GM19452 (cell line): ENCODE results near the gene SLK.

ENCODE experiments used
- ATAC-seq: cut with Tn5 transposase; IDR thresholded peaks from one replicate; pipeline ENCODE4 v1.9.1; 2021; ENCODE audit not compliant: unreplicated experiment

The SLK gene

DNA sequence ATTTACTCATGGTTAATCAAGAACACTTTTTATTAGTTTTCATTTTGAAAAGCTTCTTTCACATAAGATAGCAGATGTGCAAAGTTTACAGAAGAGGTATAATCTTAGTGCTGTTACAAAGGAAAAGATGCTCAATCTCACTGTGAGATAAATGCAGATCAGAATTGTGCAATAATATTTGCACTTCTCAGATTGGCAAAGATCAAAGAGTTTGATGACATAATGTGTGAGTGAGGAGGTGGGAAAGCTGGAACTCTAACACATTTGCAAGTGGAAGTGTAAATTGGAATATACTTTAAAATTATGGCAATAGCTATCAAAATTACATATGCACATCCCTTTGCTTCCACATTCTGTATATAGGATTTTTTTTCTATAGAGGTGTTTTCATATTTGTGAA is 27.4 kb upstream of the SLK start:
- no peak for ATAC-seq

DNA sequence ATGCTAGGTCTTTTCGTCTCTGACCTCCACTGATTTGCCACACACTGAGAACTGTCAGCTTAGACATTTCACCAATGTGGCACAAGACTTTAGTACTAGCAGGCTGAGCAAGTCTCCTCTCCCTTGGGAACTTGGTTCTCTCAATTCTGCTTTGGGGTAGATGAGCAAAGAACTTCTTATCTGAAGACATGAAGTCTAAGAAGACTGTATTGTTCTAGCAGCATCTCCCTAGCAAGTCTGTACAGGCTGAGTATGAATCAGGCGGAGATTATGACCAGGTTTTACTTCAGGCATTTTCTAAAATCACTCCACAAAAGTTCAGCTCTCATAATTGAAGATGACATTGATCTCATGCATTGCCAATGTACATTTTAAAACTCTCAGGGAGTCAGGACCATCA is 25.1 kb upstream of the SLK start:
- ATAC-seq, result no peak

DNA sequence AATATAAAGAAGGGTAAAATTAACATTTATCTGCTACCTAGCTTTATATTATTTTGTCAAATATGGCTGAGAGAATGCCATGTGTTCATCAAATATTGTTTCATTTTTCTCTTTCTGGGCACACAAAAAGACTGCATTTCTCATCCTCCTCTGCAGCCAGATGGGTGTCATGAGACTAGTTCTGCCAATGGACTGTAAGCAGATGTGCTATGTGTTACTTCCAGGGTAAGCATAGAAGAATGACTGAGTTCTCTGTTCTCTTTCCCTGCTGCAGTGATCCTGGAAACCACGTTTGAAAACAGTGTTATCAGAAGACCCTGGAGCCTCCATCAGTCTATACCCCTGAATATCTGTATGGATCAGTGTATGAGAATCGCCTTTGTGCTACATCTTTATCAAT is 24.1 kb upstream of the SLK start:
- ATAC-seq, result no peak

DNA sequence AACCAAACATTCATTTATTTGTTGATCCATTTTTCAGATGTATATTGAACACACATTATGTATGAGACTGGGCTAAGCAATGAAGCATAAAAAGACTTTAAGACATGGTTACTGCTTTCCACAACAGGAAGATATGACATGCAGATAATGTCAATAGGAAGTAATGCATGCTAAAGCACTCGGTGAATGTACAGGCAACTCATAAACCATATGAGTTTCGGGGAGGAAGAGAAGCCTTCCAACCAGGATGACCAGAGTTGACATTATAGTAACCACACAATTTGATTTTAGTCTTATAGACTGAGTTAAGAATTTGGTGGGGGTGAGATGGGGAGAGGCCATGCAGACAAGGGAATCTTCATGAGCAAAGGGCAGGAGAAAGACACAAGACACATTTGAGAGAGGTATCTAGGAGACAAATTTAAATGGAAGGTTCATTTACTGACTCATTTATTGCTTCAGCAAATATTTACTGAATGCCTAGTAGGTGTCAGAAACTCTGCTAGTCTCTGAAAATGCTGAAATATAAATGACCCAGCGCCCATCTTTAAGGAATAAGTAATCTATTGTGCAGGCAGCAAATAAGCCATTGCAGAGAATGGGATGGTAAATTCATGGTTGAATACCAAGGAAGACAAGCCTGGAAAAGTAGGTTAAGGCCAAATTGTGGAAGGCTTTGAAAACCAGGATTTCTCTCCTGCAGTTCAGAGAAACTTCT is 19.0 kb upstream of the SLK start:
- ATAC-seq, result no peak

DNA sequence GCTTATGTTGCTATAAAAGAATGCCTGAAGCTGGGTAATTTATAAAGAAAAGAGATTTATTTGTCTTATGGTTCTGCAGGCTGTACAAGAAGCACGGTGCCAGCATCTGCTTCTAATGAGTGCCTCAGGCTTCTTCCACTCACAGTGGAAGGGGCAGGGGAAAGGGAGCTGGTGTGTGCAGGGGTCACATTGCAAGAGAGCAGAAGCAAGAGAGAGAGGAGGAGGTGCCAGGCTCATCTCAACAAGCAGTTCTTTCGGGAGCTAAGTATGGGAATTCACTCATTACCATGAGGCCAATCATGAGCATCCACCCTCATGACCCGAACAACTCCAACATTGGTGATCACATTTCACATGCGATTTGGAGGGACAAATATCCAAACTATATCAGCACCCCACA is 17.2 kb upstream of the SLK start:
- no peak for ATAC-seq

DNA sequence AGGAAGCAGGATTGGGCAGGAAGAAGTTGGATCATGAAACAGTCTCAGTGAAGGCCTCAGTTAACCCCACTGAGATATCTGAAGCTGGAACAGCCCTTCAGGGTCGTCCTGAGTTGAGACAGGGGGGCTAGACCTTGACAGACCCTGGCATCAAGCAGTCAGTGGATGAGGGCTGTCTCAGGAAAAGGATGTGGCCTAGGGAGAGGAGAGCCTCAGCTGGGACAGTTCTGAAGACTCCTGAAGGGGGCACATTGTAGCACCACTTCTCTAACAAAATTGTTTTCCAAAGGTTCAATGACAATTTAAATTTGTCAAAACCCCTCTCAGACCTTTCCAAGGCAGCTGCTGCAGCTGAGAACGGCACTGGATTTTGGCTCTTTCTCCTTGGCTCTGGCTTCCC is 15.8 kb upstream of the SLK start:
- no peak for ATAC-seq

DNA sequence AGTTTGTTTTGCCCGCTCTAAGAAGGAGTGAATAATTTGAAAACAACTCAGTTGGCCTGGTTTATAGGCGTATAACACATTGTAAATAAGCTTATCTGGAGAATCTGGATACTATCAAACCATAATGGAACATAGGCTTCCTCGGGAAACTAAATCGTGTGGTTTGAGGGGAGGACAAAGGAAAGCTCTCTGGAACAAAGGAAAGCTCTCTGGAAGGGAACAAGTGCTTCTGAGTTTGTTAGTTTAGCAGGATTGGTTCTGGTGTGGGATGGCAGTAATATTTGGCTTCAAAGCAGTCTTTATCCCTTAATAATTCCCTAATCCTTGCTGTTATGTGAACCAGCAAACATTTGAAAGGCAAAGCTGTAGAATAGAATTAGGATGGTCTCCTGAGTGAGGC is 15.0 kb upstream of the SLK start:
- no peak for ATAC-seq

DNA sequence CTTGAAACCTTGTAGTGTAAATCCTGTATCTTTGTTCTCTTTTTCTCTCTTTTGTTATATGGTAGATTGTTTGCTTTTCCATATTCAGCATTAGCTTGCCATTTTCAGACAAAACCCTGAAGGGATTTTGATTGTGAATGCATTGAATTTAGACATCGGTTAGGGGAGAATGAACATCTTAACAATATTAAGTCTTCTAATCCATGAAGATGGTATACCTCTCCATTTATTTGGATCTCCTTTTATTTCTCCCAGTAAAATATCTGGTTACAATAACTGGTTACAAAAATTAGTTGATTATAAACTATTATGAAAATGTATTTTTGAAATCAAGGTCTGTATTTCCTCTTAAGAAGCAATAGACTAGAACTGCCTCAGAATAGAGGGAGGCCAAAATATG is 12.4 kb upstream of the SLK start:
- no peak for ATAC-seq

DNA sequence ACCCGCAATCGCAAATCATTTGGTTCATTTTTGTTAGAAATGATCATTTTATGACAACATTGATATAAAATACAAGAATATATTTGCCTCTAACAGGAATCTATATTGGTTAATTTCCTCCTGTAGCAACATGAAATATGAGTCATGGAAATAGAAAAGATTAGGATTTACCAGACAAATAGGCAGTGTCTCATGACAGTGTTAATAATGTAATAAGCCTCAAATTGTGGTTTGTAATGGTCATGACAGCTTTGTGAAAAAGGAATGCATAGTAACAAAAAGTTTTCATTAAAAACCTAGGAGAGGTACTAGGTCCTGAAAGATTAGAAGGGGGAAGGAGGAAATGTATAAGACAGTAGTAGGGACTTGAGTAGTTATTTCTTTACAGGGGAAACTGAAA is 7.9 kb upstream of the SLK start:
- no peak for ATAC-seq

DNA sequence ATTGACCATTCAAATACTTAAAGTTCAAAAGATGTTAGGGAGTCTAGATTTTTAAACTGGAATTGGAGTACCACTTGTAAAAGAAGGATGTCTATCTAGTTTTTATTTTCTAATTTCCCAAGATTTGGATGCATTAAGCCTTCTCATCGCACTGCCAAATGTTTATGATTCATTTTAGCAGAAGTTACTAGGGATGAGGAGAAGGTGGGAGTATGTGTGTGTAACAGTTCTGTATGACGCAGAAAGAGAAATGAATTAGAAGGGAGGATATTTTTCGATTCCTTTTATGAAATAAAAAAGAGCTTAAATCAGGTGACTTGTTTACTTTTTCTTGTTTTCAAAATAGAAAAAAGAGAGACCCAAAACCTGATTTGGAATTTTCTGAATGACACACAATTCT is 6.8 kb upstream of the SLK start:
- ATAC-seq, result no peak

DNA sequence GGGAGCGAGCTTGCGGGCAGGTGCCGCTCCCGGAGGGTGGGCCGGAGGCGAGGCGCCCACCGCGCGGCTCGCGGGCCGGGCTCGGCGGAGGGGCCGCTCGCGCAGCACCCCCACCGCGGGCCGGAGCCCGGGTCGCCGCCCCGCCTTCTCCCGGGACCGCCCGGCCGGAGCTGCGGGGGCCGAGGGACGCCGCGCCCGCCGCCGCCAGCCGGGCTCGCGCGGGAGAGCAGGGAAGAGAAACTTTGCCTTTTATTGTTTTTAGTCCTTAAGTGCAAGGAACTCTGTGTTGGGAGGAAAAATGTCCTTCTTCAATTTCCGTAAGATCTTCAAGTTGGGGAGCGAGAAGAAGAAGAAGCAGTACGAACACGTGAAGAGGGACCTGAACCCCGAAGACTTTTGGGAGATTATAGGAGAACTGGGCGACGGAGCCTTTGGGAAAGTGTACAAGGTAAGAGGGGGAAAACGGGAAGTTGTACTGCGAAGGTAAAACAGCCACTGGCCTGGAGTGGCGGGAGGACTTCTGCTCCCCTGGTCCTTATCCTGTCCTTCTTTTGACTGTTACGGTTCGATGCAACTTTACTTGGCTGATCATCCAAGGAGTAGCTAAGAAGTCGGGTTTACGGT is 620 bp downstream of the SLK start:
- peak; percentile 43 for ATAC-seq

DNA sequence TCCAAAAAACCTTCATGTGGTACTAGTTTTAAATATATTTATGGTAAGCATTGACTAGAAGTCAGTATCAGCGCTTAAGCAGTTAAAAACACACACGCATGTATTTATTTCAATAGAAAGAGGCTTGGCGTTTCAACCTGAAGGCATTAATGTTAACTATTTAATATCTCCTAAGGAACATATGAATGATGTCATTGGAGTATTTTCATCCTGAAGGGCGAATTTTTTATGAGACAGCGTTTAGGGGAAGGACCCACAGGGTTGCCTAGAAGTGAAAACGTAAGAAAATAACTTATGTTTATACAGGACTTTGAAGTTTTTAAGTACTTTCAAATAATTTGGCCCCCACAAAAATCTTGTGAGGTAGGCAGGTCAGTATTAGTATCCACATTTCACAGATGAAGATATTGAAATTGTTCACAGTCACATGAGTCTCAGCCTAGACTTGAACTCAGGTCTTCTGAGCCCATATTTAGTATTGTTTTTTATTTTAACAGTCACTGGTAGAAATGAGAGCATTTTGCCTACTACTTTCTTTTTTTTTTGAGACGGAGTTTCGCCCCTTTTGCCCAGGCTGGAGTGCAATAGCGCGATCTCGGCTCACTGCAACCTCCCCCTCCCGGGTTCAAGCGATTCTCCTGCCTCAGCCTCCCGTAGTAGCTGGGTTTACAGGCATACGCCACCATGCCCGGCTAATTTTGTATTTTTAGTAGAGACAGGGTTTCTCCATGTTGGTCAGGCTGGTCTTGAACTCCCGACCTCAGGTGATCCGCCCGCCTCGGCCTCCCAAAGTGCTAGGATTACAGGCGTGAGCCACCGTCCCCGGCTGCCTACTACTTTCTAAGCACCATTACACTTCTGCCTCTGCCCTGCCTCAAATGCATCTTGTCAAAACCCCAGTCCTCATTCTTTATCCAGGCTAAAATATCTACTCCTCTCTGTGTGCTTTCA is 1.8 kb downstream of the SLK start:
- ATAC-seq, result no peak

DNA sequence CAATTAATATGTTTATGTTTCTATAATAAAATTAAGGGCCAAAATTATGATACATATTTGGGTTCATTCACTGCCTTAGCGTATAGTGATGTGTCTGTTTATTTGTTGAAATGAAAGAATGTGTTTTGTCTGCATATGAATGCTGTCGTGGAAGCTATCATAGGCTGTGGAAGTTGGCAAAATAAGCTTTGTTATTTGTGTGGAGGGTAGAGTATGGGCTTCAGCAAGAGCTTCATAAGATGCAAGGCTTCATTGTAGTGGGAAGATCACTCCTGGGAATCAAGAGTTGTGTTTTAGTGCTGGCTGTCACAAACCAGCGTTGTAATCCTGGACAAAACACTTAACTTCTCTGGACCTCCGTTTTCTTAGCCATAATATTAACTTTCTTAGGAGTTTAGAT is 2.5 kb downstream of the SLK start:
- no peak for ATAC-seq

DNA sequence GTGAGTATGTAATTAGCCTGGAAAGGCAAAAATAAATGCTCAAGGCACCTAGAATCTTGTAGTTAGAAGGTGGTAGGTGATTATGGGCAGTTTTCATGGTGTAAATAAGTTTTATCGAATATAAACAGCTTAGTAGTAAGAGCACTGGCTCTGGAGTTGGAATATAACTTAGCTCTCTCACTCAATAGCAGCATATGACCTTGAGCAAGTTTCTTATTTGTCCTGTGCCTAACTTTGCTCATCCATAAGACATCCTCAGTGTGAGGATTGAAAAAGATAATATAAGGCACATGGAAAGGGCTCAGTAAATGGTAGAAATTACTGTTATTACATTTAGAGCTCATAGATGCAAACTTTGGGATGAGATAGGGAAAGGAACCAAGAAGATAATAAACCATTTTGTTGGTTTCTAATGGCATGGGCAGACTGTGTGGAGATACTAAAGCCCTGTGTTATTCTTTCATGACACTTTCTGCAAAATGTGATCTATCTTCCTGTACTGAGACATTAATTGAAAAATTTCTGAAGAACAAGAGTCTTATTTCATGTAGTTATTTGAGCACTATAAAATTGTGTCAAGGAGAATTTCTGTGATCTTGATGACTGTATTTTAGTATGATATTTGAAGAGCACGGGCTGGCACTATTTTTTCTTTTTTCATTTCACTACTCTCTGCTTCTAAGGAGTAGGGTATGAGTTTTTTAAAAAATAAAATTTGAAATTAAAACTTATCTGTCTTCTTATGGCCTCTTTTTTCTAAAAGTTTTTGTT is 3.1 kb downstream of the SLK start:
- no peak for ATAC-seq

DNA sequence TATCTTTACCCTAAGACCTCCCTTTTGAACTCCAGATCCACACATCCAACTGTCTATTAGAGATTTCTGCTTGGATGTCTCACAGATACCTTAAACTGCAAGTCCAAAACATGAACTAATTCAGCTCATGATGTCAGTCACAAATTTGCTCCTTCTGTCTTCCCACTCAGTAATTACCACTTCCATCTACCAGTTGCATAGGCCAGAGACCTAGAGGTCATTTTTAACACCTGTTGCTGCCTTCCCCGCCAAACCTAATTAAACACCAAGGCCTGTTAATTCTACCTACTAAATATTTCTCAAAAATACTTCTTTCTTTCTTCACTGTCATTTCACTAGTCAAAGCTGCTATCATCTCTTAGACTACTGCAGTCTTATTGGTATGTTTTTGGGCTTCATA is 8.2 kb downstream of the SLK start:
- ATAC-seq, result no peak

DNA sequence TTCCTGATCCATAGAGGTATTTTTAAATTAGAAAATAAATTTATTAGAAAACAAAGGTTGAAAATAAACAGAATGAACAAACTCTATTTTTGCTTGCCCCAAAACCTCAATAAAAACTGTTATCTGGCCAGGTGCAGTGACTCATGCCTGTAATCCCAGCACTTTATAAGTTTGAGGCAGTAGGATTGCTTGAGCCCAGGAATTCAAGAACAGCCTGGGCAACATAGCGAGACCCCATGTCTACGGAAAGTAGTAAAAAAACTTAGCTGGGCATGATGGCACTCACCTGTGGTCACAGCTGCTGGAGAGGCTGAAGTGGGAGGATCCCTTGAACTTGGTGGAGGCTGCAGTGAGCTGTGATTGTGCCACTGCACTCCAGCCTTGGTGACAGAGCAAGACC is 10.3 kb downstream of the SLK start:
- ATAC-seq, result no peak

DNA sequence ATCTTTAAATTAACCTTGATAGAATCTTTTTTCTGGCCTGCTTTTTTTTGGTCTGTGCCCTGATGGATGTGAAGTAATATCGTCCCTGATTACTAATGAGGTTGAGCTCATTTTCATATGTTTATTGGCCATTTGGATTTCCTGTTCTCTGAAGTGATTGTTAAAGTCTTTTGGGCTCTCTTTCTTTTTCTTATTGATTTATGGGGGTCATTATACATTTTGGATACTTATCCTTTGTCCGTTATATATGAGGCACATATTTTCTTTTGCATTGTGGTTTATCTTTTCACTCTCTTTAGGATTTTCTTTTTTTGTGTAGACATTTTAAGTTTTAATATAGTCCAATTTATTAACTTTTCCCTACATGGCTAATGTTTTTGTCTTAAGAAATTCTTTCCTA is 12.6 kb downstream of the SLK start:
- no peak for ATAC-seq

DNA sequence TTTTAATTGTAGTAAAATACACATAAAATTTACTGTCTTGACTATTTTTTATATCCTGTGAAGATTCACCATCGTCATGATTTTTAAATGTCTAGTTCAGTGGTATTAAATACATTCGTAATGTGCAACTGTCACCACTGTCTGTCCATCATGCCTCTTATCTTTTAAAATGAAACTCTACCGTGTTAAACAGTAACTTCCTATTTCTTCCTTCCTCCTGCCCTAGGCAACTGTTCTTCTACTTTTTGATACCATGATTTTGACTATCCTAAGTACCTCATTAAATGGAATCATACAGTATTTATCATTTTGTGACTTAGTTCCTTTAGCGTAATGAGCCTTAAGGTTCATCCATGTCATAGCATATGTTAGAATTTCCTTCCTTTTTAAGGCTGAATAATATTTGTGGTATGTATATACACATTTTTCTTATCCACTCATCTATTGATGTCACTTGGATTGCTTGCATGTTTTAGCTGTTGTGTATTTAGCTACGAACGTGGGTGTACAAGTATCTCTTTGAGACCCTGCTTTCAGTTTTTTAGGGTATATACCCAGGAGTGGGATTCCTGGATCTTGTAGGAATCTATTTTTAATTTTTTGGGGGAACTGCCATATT is 13.5 kb downstream of the SLK start:
- ATAC-seq, result no peak

DNA sequence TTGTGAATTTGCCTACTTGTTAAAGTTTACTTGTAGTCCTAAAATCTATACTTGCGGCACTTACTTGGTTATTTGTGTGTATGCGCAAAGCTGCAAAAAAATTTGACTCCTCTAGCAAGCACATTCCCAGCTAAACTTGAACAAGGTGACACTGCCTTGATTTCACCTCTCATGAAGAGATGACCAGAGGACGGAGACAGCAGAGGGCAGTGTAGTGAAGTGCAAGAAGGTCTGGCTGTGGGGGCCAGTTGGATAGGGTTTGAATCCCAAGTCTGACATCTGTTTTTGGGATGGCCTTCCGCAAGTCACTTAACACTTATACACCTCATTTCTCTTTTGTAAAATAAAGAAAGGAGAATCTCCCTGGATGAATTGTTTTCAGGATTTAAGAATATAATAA is 15.7 kb downstream of the SLK start:
- ATAC-seq, result no peak

DNA sequence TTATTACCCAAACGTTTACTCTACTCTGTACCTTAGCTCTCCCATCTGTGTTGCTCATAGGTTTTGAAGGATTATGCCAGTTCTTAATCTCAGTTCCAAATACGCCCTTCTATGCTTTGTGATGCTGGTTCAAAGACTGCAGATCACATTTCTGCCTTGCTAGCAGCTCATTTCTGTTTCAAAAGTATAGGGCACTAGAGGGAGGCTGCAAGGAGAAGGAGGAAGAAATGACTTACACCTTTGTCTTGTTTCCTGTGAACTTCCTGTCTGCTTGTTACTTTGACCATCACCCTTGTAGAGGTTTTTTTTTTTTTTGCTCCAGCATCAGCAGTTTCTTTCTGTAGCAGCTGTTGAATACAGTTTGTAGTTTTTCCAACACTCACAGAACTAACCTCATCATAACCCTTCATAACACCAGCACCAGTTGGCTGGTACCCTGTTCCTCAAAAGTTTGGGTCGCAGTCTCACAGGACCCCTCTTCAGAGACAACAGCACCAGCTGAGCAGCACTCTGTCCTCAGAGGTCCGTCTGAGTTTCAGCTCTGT is 16.5 kb downstream of the SLK start:
- peak; percentile 86 for ATAC-seq

DNA sequence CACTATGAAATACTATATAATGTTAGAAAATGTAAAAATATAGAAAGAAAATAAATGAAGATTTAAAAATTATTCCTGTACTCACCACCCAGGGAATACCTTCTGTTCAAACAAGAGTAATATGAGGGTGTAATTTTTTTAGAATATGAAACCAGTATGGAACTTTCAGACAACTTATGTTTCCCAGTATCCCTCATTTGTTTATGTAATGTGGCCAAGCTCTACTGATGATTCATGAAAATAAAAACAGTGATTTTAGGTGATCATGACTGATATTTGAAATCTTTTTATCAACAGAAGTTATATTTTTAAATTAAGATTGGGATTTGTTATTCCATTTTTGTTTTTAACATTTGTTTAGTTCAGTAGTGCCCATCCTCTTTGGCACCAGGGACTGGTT is 18.8 kb downstream of the SLK start:
- ATAC-seq, result no peak
